ENCODE results near the gene RRP8. TPM values are rescaled to one million over a fixed set of nuclear protein-coding genes. Genes with fewer than 3 reads are reported as not detected.

RRP8 gene
- total and polyA plus RNA-seq, 9 of the 15 experiments (the other 6 are each of a cell fraction or from before 2014, with no cell fraction given), result 5.7 to 47.3 (median 32.6) TPM

GRCh38 chr11:6607190-6607795 lies 3.9 kb upstream of the RRP8 start:
- H3K79me2 ChIP-seq (ENCODE audit: control insufficient read depth, insufficient read depth, low read length), result peaks cover 73% of the 10 kb centered on the region
- POLR2A ChIA-PET, result interaction anchor here (0.5 to 1.8 kb wide), 14 partner anchors 9 to 133 kb away, joined by 3 to 17 read pairs (median 4); partner anchors contain the start of genes TPP1 and TRIM3
- peaks cover 54% of the 10 kb centered on the region for H3K36me3 ChIP-seq (ENCODE audit: control insufficient read depth, insufficient read depth, low read length)
- no peaks in the 10 kb centered on the region for H4K20me1 ChIP-seq (replicated peaks; ENCODE audit: control insufficient read depth, insufficient read depth, low read length)
- H2AFZ ChIP-seq (ENCODE audit: low read depth, low read length), result no peak overlapping the region; the same call in 1 of the 2 replicates
- no peak for FAIRE-seq
- CTCF ChIA-PET (ENCODE audit: low intra/inter-chr PET ratio), result interaction anchor here (0.9 kb wide), 1 partner anchor 77 kb away, joined by 3 read pairs; no protein-coding TSS in a partner anchor
- in situ Hi-C loops (cut with MboI) (loop anchor here (5.0 kb wide), 1 partner anchor 75 kb away; no protein-coding TSS in a partner anchor), intact Hi-C loops (cut with micrococcal nuclease) (no loop called here)
- H3K27ac ChIP-seq (ENCODE audit: extremely low read depth, low read depth, low read length), result peak overlapping the region; percentile 85
- H3K9me1 ChIP-seq (ENCODE audit: control insufficient read depth, insufficient read depth, low read length), result no peaks in the 10 kb centered on the region
- H3K4me2 ChIP-seq (ENCODE audit: insufficient read depth, low read length), result peak overlapping the region; percentile 71
- H3K9me3 ChIP-seq (replicated peaks; ENCODE audit: control insufficient read depth, insufficient read depth, low read depth, low read length), result no peaks in the 10 kb centered on the region
- ATAC-seq, result no peak
- no peak overlapping the region for H3K4me3 ChIP-seq
- H3K4me1 ChIP-seq (replicated peaks in 1 of 2; ENCODE audit: control insufficient read depth in 2 of 2, insufficient read depth in 2 of 2, low read length in 2 of 2), result peaks cover 27 to 35% of the 10 kb centered on the region in 2 experiments
- no peak for DNase-seq (ENCODE audit: extremely low read depth in 1 of 4, low spot score in 3 of 4)
- no TSS peak for BruUV-seq (replicated peaks)
- no peaks in the 10 kb centered on the region for H3K27me3 ChIP-seq (ENCODE audit: control insufficient read depth in 2 of 2, insufficient read depth in 2 of 2, low read length in 2 of 2)
- H3K9ac ChIP-seq (ENCODE audit: insufficient read depth in 1 of 2, low read depth in 2 of 2, low read length in 2 of 2), result peak overlapping the region in 1 of 2 experiments; percentile 64; a peak in 2 of 4 replicates
- TF ChIP-seq FOXA3 (CRISPR knock-in tag; conservative IDR thresholded peaks at IDR 0.05 in 1 of 2, IDR thresholded peaks at IDR 0.05 in 1 of 2) (peak in 1 of 2 experiments; percentile 45; a peak in 1 of 4 replicates), ZNF197 (CRISPR knock-in tag; IDR thresholded peaks at IDR 0.05; ENCODE audit: low read depth) (0 out of 2 replicates have a peak, but pooled peaks have one; percentile 60), NUFIP1 (IDR thresholded peaks at IDR 0.05; ENCODE audit: partially characterized antibody) (peak; percentile 40), GTF2E2 (tag; IDR thresholded peaks at IDR 0.05) (0 out of 2 replicates have a peak, but pooled peaks have one; percentile 27), NFE2L1 (tag; IDR thresholded peaks at IDR 0.05; ENCODE audit: borderline replicate concordance, low read depth) (no peak), SP1 (CRISPR knock-in tag; IDR thresholded peaks at IDR 0.05) (0 out of 2 replicates have a peak, but pooled peaks have one; percentile 12), FOXP1 (CRISPR knock-in tag; IDR thresholded peaks at IDR 0.05) (0 out of 2 replicates have a peak, but pooled peaks have one; percentile 25), FOSL1 (tag; conservative IDR thresholded peaks at IDR 0.05) (peak; percentile 21; the same call in 1 of the 2 replicates), ZFP36 (IDR thresholded peaks at IDR 0.05; ENCODE audit: low read depth, low read length, partially characterized antibody) (peak; percentile 18), NR2C2 (CRISPR knock-in tag; IDR thresholded peaks at IDR 0.05) (no peak), NR2C2 (tag; IDR thresholded peaks at IDR 0.05) (peak; percentile 44; the same call in 1 of the 2 replicates), SRF (CRISPR knock-in tag; IDR thresholded peaks at IDR 0.05) (peak in 1 of 2 experiments; percentile 97; a peak in 2 of 4 replicates), NFIX (CRISPR knock-in tag; IDR thresholded peaks at IDR 0.05; ENCODE audit: low read depth) (no peak), CCNT2 (IDR thresholded peaks at IDR 0.05; ENCODE audit: borderline replicate concordance, extremely low read depth, insufficient read length, low read depth, low read length) (peak; percentile 2), POLR2H (tag; IDR thresholded peaks at IDR 0.05; ENCODE audit: low read depth) (peak; percentile 31; the same call in 1 of the 2 replicates), DPF2 (IDR thresholded peaks at IDR 0.05) (0 out of 2 replicates have a peak, but pooled peaks have one; percentile 10), NBN (IDR thresholded peaks at IDR 0.05; ENCODE audit: low read depth) (0 out of 2 replicates have a peak, but pooled peaks have one; percentile 37), MNT (conservative IDR thresholded peaks at IDR 0.05) (peak in 1 of 2 experiments; percentile 44; a peak in 1 of 4 replicates)

Measured in K562 (cell line).